Activated B cell treated with CpG ODN at 0.5 μM for 24 hours (primary cell): Measurements from ENCODE around the gene TEX14. TPM values are rescaled to one million over a fixed set of nuclear protein-coding genes. Genes with fewer than 3 reads are reported as not detected.
"Not testable (repeated sequence)": the region's sequence is repeated elsewhere in the genome, so short reads cannot be mapped to it uniquely, and the experiment has no call there.

Experiments used
- ATAC-seq: fragments of 200-7000 bp; cut with Tn5 transposase; one replicate; pipeline ENCODE4 v1.10.0; 2021; ENCODE audit warnings: low read depth, mild to moderate bottlenecking, moderate library complexity
- CTCF ChIA-PET: fragments of 350-600 bp; sonication (Branson Sonifier 250); formaldehyde crosslinking; loops from one replicate; lab custom pipeline; 2021; ENCODE audit warnings: antibody characterized with exemption; lab: Charles Lee
- POLR2A ChIA-PET: fragments of 350-600 bp; sonication (Branson Sonifier 250); formaldehyde crosslinking; loops from one replicate; lab custom pipeline; 2021; ENCODE audit warnings: antibody characterized with exemption; lab: Charles Lee
- DNase-seq: peaks from one replicate; pipeline ENCODE4 v3.0.0; 2022
- H3K27ac Mint-ChIP-seq: one replicate; pipeline ENCODE4 v1.8.0; 2020; ENCODE audit warnings: mixed read lengths
- H3K27me3 Mint-ChIP-seq: one replicate; pipeline ENCODE4 v1.8.0; 2021; ENCODE audit warnings: mixed read lengths
- H3K36me3 Mint-ChIP-seq: one replicate; pipeline ENCODE4 v1.8.0; 2021; ENCODE audit warnings: low read depth, mixed read lengths
- H3K4me1 Mint-ChIP-seq: one replicate; pipeline ENCODE4 v1.8.0; 2021; ENCODE audit warnings: mixed read lengths
- H3K4me3 Mint-ChIP-seq: one replicate; pipeline ENCODE4 v1.8.0; 2020; ENCODE audit warnings: mild to moderate bottlenecking, mixed read lengths
- H3K9me3 Mint-ChIP-seq: one replicate; pipeline ENCODE4 v1.8.0; 2020; ENCODE audit warnings: mixed read lengths
- CTCF ChIP-seq: fragments of 200-600 bp; IDR thresholded peaks from one replicate; pipeline ENCODE4 v1.8.0; 2022; ENCODE audit warnings: antibody characterized with exemption, mild to moderate bottlenecking
- intact Hi-C: fragments of 100-400 bp; cut with micrococcal nuclease; formaldehyde crosslinking; loops from one replicate; pipeline ENCODE4 v1.15.1; 2024
- total RNA-seq: library from RNA; stranded (reverse); gene quantifications from 2 replicates; pipeline ENCODE4 v1.2.3, GENCODE V29; 2022

The TEX14 gene
- total RNA-seq, 1 donor from 2014 or later = 0.16 TPM

DNA sequence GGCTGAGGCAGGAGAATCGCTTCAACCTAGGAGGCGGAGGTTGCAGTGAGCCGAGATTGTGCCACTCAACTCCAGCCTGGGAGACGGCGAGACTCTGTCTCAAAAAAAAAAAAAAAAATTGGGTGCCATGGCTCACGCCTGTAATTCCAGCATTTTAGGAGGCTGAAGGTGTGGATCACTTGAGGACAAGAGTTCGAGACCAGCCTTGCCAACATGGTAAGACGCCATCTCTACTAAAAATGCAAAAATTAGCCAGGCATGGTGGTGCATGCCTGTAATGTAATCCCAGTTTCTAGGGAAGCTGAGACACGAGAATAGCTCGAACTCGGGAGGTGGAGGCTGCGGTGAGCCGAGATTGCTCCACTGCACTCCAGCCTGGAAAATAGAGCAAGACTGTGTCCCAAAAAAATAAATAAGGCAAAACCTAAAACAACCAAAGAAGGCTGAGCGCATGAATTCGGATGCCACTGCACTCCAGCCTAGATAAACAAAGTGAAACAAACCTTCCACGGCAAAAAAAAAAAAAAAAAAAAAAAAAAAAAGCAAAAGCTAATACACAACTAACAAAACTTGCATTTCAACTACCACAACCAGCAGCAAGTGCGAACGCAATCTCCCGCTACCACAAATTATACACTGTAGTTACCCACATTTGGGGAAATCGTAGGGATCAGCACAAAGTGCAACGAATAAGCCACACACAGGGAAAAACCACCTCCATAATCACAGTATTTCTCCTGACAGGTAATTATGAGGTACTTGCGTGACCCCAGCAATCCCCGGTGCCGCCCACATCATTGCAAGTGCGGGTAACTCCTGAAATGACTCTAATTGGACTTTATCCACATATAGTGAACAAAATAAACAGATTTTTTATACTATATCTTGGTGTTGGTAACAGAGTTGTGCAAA lies 25.6 kb downstream of the TEX14 start:
- Mint-ChIP-seq H3K36me3 (no peaks in the 10 kb centered on the region), H3K27ac (no peak overlapping the region), H3K4me1 (peaks cover 8% of the 10 kb centered on the region), H3K9me3 (no peaks in the 10 kb centered on the region), H3K27me3 (peaks cover 16% of the 10 kb centered on the region), H3K4me3 (peak overlapping the region; percentile 66)
- CTCF ChIA-PET = no interaction called here
- no peak for DNase-seq
- POLR2A ChIA-PET = interaction anchor here (0.6 to 4.7 kb wide), 3 partner anchors 17 to 452 kb away, joined by 3 to 28 read pairs (median 9); no protein-coding TSS in a partner anchor
- intact Hi-C loops = no loop called here
- no peak for ATAC-seq
- TF ChIP-seq CTCF = no peak

DNA sequence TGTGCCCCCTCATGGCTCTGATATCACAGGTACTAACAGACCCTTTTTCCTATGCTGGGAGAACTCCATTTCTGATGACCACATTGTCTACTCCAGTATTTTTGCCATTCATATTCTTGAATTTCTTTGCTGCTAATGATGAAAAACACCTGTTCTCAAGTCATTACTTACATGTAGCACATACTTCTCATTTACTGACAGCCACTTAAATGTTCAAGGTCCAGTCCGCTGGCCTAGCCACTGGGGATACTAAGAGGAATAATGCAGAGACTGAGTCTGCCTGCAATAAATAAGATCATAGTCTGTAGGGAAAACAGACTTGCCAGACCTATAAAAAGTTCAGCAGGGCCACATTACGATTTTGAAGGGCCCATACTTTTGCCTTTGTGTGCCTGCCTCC lies 27.5 kb downstream of the TEX14 start:
- Mint-ChIP-seq H3K4me3 (no peak overlapping the region), H3K36me3 (peaks cover under 1% of the 10 kb centered on the region), H3K27me3 (peaks cover 16% of the 10 kb centered on the region), H3K9me3 (no peaks in the 10 kb centered on the region), H3K4me1 (peaks cover 10% of the 10 kb centered on the region), H3K27ac (no peak overlapping the region)
- ATAC-seq (no peak), DNase-seq (no peak)
- no peak for TF ChIP-seq CTCF
- intact Hi-C loops = no loop called here
- ChIA-PET CTCF (no interaction called here), POLR2A (no interaction called here)

DNA sequence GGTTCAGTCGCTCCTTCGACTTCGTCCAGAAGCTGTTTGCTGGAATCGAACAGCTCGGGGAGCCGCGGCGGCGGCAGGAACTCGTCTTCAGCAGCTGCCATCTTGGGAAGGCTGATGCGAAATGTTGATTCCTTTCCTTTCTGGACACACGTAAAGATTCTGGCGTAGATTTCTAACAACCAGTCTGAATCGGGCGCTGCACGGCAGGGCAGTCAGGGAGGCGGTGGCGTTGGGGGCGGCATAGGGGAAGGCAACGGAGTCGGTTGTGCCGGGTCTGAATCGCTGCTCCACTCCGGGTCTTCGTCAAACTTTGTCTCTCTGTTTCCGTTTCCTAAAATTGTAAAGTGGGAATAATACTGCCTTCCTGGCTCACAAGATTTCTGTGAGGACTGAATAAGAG lies 30.3 kb downstream of the TEX14 start:
- Mint-ChIP-seq H3K4me1 (peaks cover 15% of the 10 kb centered on the region), H3K36me3 (peaks cover 3% of the 10 kb centered on the region), H3K27me3 (peaks cover 2% of the 10 kb centered on the region), H3K4me3 (no peak overlapping the region), H3K27ac (no peak overlapping the region), H3K9me3 (no peaks in the 10 kb centered on the region)
- TF ChIP-seq CTCF = no peak
- intact Hi-C loops = no loop called here
- no peak for DNase-seq
- ChIA-PET CTCF (no interaction called here), POLR2A (interaction anchor here (11.2 kb wide), 1 partner anchor 31 kb away, joined by 321 read pairs; no protein-coding TSS in a partner anchor)
- ATAC-seq = no peak

GRCh38 chr17:58660621-58661020 lies 31.2 kb downstream of the TEX14 start:
- Mint-ChIP-seq H3K9me3 (no peaks in the 10 kb centered on the region), H3K36me3 (peaks cover 3% of the 10 kb centered on the region), H3K4me1 (peaks cover 13% of the 10 kb centered on the region), H3K4me3 (peak overlapping the region; percentile 25), H3K27me3 (no peaks in the 10 kb centered on the region), H3K27ac (no peak overlapping the region)
- no peak for TF ChIP-seq CTCF
- ChIA-PET CTCF (interaction anchor here (1.0 kb wide), 1 partner anchor 29 kb away, joined by 3 read pairs; no protein-coding TSS in a partner anchor), POLR2A (interaction anchor here (0.6 to 11.2 kb wide), 4 partner anchors 8 to 119 kb away, joined by 3 to 321 read pairs (median 26); partner anchors contain the start of genes RAD51C and TEX14)
- DNase-seq (no peak), ATAC-seq (no peak)
- intact Hi-C loops = no loop called here

DNA sequence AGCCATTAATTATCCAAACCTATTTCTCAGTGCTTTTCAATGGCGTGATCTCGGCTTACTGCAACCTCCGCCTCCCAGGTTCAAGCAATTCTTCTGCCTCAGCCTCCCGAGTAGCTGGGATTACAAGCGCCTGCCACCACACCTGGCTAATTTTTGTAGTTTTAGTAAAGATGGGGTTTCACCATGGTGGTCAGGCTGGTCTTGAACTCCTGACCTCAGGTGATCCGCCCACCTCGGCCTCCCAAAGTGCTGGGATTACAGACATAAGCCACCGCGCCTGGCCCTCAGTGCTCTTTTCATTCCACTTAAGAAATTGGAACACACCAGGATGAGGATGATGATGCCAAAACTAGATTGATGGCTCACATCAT lies 32.1 kb downstream of the TEX14 start:
- Mint-ChIP-seq H3K4me3 (peak overlapping the region; percentile 84), H3K4me1 (peaks cover 13% of the 10 kb centered on the region), H3K27ac (peak overlapping the region; percentile 100)
- H3K27me3 Mint-ChIP-seq, H3K9me3 Mint-ChIP-seq, CTCF ChIA-PET, DNase-seq, ATAC-seq, H3K36me3 Mint-ChIP-seq: not testable (repeated sequence)
- POLR2A ChIA-PET = interaction anchor here (0.6 to 11.2 kb wide), 14 partner anchors 9 to 464 kb away, joined by 3 to 321 read pairs (median 7); partner anchors contain the start of genes MTMR4, RAD51C and TEX14
- intact Hi-C loops = loop anchor here (1.0 to 2.0 kb wide), 7 partner anchors 27 to 447 kb away; partner anchors contain the start of genes RAD51C, TEX14 and TRIM37
